Mesenchymal stem cell (in vitro differentiated cells and primary cell): ENCODE results near the gene PLPP2.

ENCODE experiments used
- DNase-seq: peaks from one replicate; pipeline ENCODE4 v3.0.0-alpha.2; 2013
- H2AFZ ChIP-seq: one replicate; pipeline ENCODE4 v1.6.1; 2013; ENCODE audit warnings: low read depth, mild to moderate bottlenecking, control low read depth, inconsistent platforms, low read length, moderate library complexity
- H2AK5ac ChIP-seq: 2 replicates; pipeline ENCODE4 v1.6.1; 2013; ENCODE audit warnings: low read length, moderate library complexity, mild to moderate bottlenecking, inconsistent platforms; ENCODE audit not compliant: severe bottlenecking
- H2BK120ac ChIP-seq: one replicate; pipeline ENCODE4 v1.6.1; 2013; ENCODE audit warnings: low read depth, mild to moderate bottlenecking, inconsistent platforms, low read length, moderate library complexity
- H2BK12ac ChIP-seq, 2 experiments: one replicate each; pipeline ENCODE4 v1.6.1; 2013; ENCODE audit warnings: inconsistent platforms in 2 of 2, low read length in 2 of 2, mild to moderate bottlenecking in 2 of 2, moderate library complexity in 2 of 2, control low read depth in 1 of 2
- H2BK15ac ChIP-seq: one replicate; pipeline ENCODE4 v1.6.1; 2013; ENCODE audit warnings: mild to moderate bottlenecking, low read depth, inconsistent platforms; ENCODE audit not compliant: poor library complexity, severe bottlenecking
- H2BK5ac ChIP-seq: 2 replicates; pipeline ENCODE4 v1.6.1; 2013; ENCODE audit warnings: low read depth, mild to moderate bottlenecking, low read length, control low read depth, inconsistent platforms; ENCODE audit not compliant: poor library complexity, severe bottlenecking
- H3K14ac ChIP-seq, 2 experiments: one replicate each; pipeline ENCODE4 v1.6.1; 2013; ENCODE audit warnings: inconsistent platforms in 2 of 2, low read length in 2 of 2, control low read depth in 1 of 2, mild to moderate bottlenecking in 1 of 2, moderate library complexity in 1 of 2
- H3K18ac ChIP-seq, 2 experiments: one replicate each; pipeline ENCODE4 v1.6.1; 2013; ENCODE audit warnings: inconsistent platforms in 2 of 2, low read length in 2 of 2, control low read depth in 1 of 2, low read depth in 1 of 2, mild to moderate bottlenecking in 1 of 2
- H3K23ac ChIP-seq, 2 experiments: one replicate each; pipeline ENCODE4 v1.6.1; 2013; ENCODE audit warnings: inconsistent platforms in 2 of 2, low read length in 2 of 2, mild to moderate bottlenecking in 2 of 2, moderate library complexity in 2 of 2, control low read depth in 1 of 2
- H3K27ac ChIP-seq: 2 replicates; pipeline ENCODE4 v1.5.1; 2013; ENCODE audit warnings: mild to moderate bottlenecking, moderate library complexity, low read length, control low read depth, inconsistent platforms; ENCODE audit not compliant: poor library complexity, severe bottlenecking
- H3K27me3 ChIP-seq, 2 experiments: 2 replicates each; pipeline versions ENCODE4 v1.6.1 to v1.7.0; 2013; ENCODE audit warnings: low read length in 2 of 2, mild to moderate bottlenecking in 2 of 2, moderate library complexity in 2 of 2, control low read depth in 1 of 2, inconsistent platforms in 1 of 2; ENCODE audit not compliant: control insufficient read depth in 1 of 2, insufficient read depth in 1 of 2
- H3K36me3 ChIP-seq, 2 experiments: 2 replicates each; pipeline versions ENCODE4 v1.6.1 to v1.7.0; 2013; ENCODE audit warnings: low read length in 2 of 2, control low read depth in 1 of 2, inconsistent platforms in 1 of 2, low read depth in 1 of 2, mild to moderate bottlenecking in 1 of 2; ENCODE audit not compliant: insufficient read depth in 2 of 2, control insufficient read depth in 1 of 2
- H3K4ac ChIP-seq, 2 experiments: one replicate each; pipeline ENCODE4 v1.6.1; 2013; ENCODE audit warnings: inconsistent platforms in 2 of 2, low read length in 2 of 2, mild to moderate bottlenecking in 2 of 2, moderate library complexity in 2 of 2, control low read depth in 1 of 2, low read depth in 1 of 2
- H3K4me1 ChIP-seq: 2 replicates; pipeline ENCODE4 v1.6.1; 2013; ENCODE audit warnings: low read depth, low read length, control low read depth; ENCODE audit not compliant: control insufficient read depth, insufficient read depth
- H3K4me2 ChIP-seq: 2 replicates; pipeline ENCODE4 v1.6.1; 2013; ENCODE audit warnings: low read length, mild to moderate bottlenecking, inconsistent platforms; ENCODE audit not compliant: poor library complexity, severe bottlenecking
- H3K4me3 ChIP-seq, 2 experiments: 2 replicates each; pipeline versions ENCODE4 v1.5.1 to v1.7.0; 2013; ENCODE audit warnings: low read length in 2 of 2, mild to moderate bottlenecking in 2 of 2, control low read depth in 1 of 2, low read depth in 1 of 2; ENCODE audit not compliant: insufficient read depth in 1 of 2
- H3K79me1 ChIP-seq: replicated peaks from 2 replicates; pipeline ENCODE4 v1.6.1; 2013; ENCODE audit warnings: mild to moderate bottlenecking, control low read depth, low read length, inconsistent platforms; ENCODE audit not compliant: poor library complexity, severe bottlenecking
- H3K9ac ChIP-seq: 2 replicates; pipeline ENCODE4 v1.7.0; 2013; ENCODE audit warnings: mild to moderate bottlenecking, low read length, moderate library complexity
- H3K9me3 ChIP-seq: 2 replicates; pipeline ENCODE4 v1.7.0; 2013; ENCODE audit warnings: mild to moderate bottlenecking, low read length; ENCODE audit not compliant: control insufficient read depth
- H4K8ac ChIP-seq: one replicate; pipeline ENCODE4 v1.6.1; 2013; ENCODE audit warnings: inconsistent platforms, mild to moderate bottlenecking, low read length, moderate library complexity
- H4K91ac ChIP-seq: one replicate; pipeline ENCODE4 v1.6.1; 2013; ENCODE audit warnings: mild to moderate bottlenecking, low read length, inconsistent platforms
- WGBS: methylation state at CpG from one replicate; pipeline ENCODE4 v1.1.7; 2013; ENCODE audit warnings: mixed read lengths; 5-methylcytosine and 5-hydroxymethylcytosine counted together

PLPP2 gene

GRCh38 chr19:307793-308420 lies 16.7 kb upstream of the PLPP2 start:
- WGBS: 95% methylated on average over 21 of the region's 21 CpGs
- no peak overlapping the region for H3K18ac ChIP-seq

GRCh38 chr19:307111-307531 lies 15.9 kb upstream of the PLPP2 start:
- no peak overlapping the region for H3K9ac ChIP-seq
- H2AK5ac ChIP-seq: no peak overlapping the region
- H3K36me3 ChIP-seq: peaks cover 55 to 77% of the 10 kb centered on the region in 2 experiments
- H3K14ac ChIP-seq: no peak overlapping the region
- DNase-seq: no peak
- no peak overlapping the region for H3K4me3 ChIP-seq
- H2BK5ac ChIP-seq: no peak overlapping the region
- H2BK120ac ChIP-seq: no peak overlapping the region
- H4K8ac ChIP-seq: no peak overlapping the region
- H3K4me1 ChIP-seq: no peaks in the 10 kb centered on the region
- no peak overlapping the region for H3K27ac ChIP-seq
- H3K79me1 ChIP-seq: peaks cover 48% of the 10 kb centered on the region
- H3K4ac ChIP-seq: no peak overlapping the region
- H2BK15ac ChIP-seq: no peak overlapping the region
- H4K91ac ChIP-seq: no peak overlapping the region
- H3K27me3 ChIP-seq: no peaks in the 10 kb centered on the region
- no peak overlapping the region for H2AFZ ChIP-seq
- no peak overlapping the region for H3K23ac ChIP-seq
- no peak overlapping the region for H3K4me2 ChIP-seq
- H3K9me3 ChIP-seq: no peaks in the 10 kb centered on the region
- whole genome bisulfite sequencing: 96% methylated on average over 25 of the region's 26 CpGs
- H3K18ac ChIP-seq: no peak overlapping the region
- H2BK12ac ChIP-seq: no peak overlapping the region

More at GRCh38 chr19:307793-308420, 16.7 kb upstream of the PLPP2 start:
- no peak overlapping the region for H3K4me2 ChIP-seq
- H3K27ac ChIP-seq: no peak overlapping the region
- H3K4me1 ChIP-seq: no peaks in the 10 kb centered on the region
- no peak overlapping the region for H2BK12ac ChIP-seq
- H3K23ac ChIP-seq: no peak overlapping the region
- no peak overlapping the region for H3K9ac ChIP-seq
- no peak overlapping the region for H3K14ac ChIP-seq
- no peaks in the 10 kb centered on the region for H3K9me3 ChIP-seq
- H2BK5ac ChIP-seq: no peak overlapping the region
- DNase-seq: no peak
- H3K79me1 ChIP-seq: peaks cover 48% of the 10 kb centered on the region
- no peak overlapping the region for H3K4me3 ChIP-seq
- H3K4ac ChIP-seq: no peak overlapping the region
- H4K91ac ChIP-seq: no peak overlapping the region
- no peaks in the 10 kb centered on the region for H3K27me3 ChIP-seq
- no peak overlapping the region for H2BK120ac ChIP-seq
- H2AFZ ChIP-seq: no peak overlapping the region
- H4K8ac ChIP-seq: no peak overlapping the region
- H2AK5ac ChIP-seq: no peak overlapping the region
- no peak overlapping the region for H2BK15ac ChIP-seq
- H3K36me3 ChIP-seq: peaks cover 53 to 79% of the 10 kb centered on the region in 2 experiments

DNA sequence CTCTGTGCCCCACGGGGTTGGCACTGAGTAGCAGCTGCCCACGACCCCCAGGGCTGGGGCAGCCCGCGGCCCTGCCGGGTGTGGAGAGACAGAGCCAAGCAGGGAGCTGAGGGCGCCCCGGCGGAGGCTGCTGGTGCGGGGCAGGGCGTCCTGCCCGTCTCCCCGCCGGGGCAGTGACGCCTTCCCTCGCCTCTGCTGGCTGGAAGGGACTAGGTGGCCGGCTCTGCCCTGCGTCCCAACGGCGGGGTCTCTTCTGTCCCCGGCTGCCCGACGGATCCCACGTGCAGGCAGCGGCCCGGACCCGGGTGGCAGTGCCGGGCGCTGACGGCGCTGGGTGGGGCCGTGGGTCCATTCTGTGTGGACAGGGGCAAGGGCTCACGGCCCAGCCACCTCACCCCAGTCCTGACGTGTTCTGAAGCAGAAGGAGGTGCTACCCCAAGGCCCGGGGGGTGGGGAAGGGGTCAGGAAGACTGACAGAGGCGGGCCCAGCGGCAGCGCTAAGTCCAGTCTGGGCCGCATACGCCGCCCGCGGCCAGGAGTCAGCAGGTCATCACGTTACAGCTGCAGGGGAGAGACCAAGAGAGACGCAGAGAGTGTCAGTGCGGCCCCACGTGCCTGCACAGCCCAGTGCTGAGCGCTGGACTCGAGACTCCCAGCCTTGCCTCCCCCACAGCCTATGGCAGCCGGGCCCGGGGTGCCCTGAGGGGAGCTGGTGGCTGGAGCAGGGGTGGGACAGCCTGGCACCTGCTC lies 15.1 kb upstream of the PLPP2 start:
- Histone ChIP-seq H3K9me3 (no peaks in the 10 kb centered on the region), H2BK5ac (no peak overlapping the region), H2BK15ac (no peak overlapping the region), H3K4me2 (no peak overlapping the region), H2AK5ac (no peak overlapping the region), H4K8ac (no peak overlapping the region), H3K18ac (no peak overlapping the region), H3K36me3 (peaks cover 57 to 69% of the 10 kb centered on the region in 2 experiments), H3K23ac (no peak overlapping the region), H3K79me1 (peaks cover 44% of the 10 kb centered on the region), H3K4ac (no peak overlapping the region), H3K4me3 (no peak overlapping the region), H3K14ac (no peak overlapping the region), H2BK12ac (no peak overlapping the region), H3K27ac (no peak overlapping the region), H3K4me1 (no peaks in the 10 kb centered on the region), H3K27me3 (no peaks in the 10 kb centered on the region), H3K9ac (no peak overlapping the region), H2AFZ (no peak overlapping the region), H4K91ac (no peak overlapping the region), H2BK120ac (no peak overlapping the region)
- no peak for DNase-seq
- WGBS: 98% methylated on average over 48 of the region's 50 CpGs

GRCh38 chr19:305240-306150 lies 14.3 kb upstream of the PLPP2 start:
- H2BK120ac ChIP-seq: no peak overlapping the region
- H2BK12ac ChIP-seq: no peak overlapping the region
- H3K23ac ChIP-seq: no peak overlapping the region
- no peaks in the 10 kb centered on the region for H3K27me3 ChIP-seq
- H2BK5ac ChIP-seq: no peak overlapping the region
- no peak overlapping the region for H2AK5ac ChIP-seq
- no peak overlapping the region for H4K91ac ChIP-seq
- no peaks in the 10 kb centered on the region for H3K9me3 ChIP-seq
- H3K27ac ChIP-seq: no peak overlapping the region
- WGBS: 97% methylated on average over 42 of the region's 43 CpGs
- no peaks in the 10 kb centered on the region for H3K4me1 ChIP-seq
- peaks cover 36% of the 10 kb centered on the region for H3K79me1 ChIP-seq
- no peak overlapping the region for H2BK15ac ChIP-seq
- H3K4me2 ChIP-seq: no peak overlapping the region
- DNase-seq: no peak
- H3K18ac ChIP-seq: no peak overlapping the region
- no peak overlapping the region for H4K8ac ChIP-seq
- H3K36me3 ChIP-seq: peaks cover 49 to 61% of the 10 kb centered on the region in 2 experiments
- H3K9ac ChIP-seq: no peak overlapping the region
- no peak overlapping the region for H3K4ac ChIP-seq
- H2AFZ ChIP-seq: no peak overlapping the region
- no peak overlapping the region for H3K14ac ChIP-seq
- H3K4me3 ChIP-seq: no peak overlapping the region
